Measurements from ENCODE around the gene CDKN1C. TPM values are rescaled to one million over a fixed set of nuclear protein-coding genes. Genes with fewer than 3 reads are reported as not detected.

CDKN1C gene
- polyA plus RNA-seq, 1 experiment = 2.1 TPM

GRCh38 chr11:2893935-2894334 lies 8.4 kb upstream of the CDKN1C start:
- H3K4me3 ChIP-seq (ENCODE audit: low read depth, low read length) = no peak overlapping the region
- no peaks in the 10 kb centered on the region for H3K27me3 ChIP-seq (ENCODE audit: control insufficient read depth, insufficient read depth, low read length)
- DNase-seq (ENCODE audit: low read depth) = no peak
- POLR2A ChIA-PET = no interaction called here
- CTCF ChIA-PET = interaction anchor here (0.8 to 20.3 kb wide), 3 partner anchors 11 to 361 kb away, joined by 3 to 772 read pairs (median 4); no protein-coding TSS in a partner anchor
- TF ChIP-seq CTCF (IDR thresholded peaks at IDR 0.05; ENCODE audit: insufficient read depth, low read depth, low read length) = no peak
- H3K36me3 ChIP-seq (ENCODE audit: control insufficient read depth, insufficient read depth, low read length) = no peaks in the 10 kb centered on the region

- H3K36me3 ChIP-seq (ENCODE audit: control insufficient read depth, insufficient read depth, low read length) = no peaks in the 10 kb centered on the region
- peak overlapping the region; percentile 44 for H3K4me3 ChIP-seq (ENCODE audit: low read depth, low read length)
- TF ChIP-seq CTCF (IDR thresholded peaks at IDR 0.05; ENCODE audit: insufficient read depth, low read depth, low read length) = peak; percentile 28; the same call in 1 of the 2 replicates
- H3K27me3 ChIP-seq (ENCODE audit: control insufficient read depth, insufficient read depth, low read length) = no peaks in the 10 kb centered on the region
- no peak for DNase-seq (ENCODE audit: low read depth)
- ChIA-PET CTCF (interaction anchor here (0.6 to 20.3 kb wide), 11 partner anchors 10 to 690 kb away, joined by 3 to 772 read pairs (median 6); partner anchors contain the start of gene PHLDA2), POLR2A (no interaction called here)
Measured at GRCh38 chr11:2892967-2893528, 7.5 kb upstream of the CDKN1C start.

- ChIA-PET POLR2A (no interaction called here), CTCF (interaction anchor here (0.6 to 20.3 kb wide), 20 partner anchors 8 to 722 kb away, joined by 3 to 772 read pairs (median 3); partner anchors contain the start of gene PHLDA2)
- Histone ChIP-seq H3K36me3 (ENCODE audit: control insufficient read depth, insufficient read depth, low read length) (no peaks in the 10 kb centered on the region), H3K4me3 (ENCODE audit: low read depth, low read length) (peak overlapping the region; percentile 44), H3K27me3 (ENCODE audit: control insufficient read depth, insufficient read depth, low read length) (no peaks in the 10 kb centered on the region)
- DNase-seq (ENCODE audit: low read depth) = no peak
- peak; percentile 96 for TF ChIP-seq CTCF (IDR thresholded peaks at IDR 0.05; ENCODE audit: insufficient read depth, low read depth, low read length)
Measured at GRCh38 chr11:2892215-2892966, 6.8 kb upstream of the CDKN1C start.

GRCh38 chr11:2891326-2892214 lies 6.0 kb upstream of the CDKN1C start:
- no peak for TF ChIP-seq CTCF (IDR thresholded peaks at IDR 0.05; ENCODE audit: insufficient read depth, low read depth, low read length)
- DNase-seq (ENCODE audit: low read depth) = no peak
- ChIA-PET POLR2A (no interaction called here), CTCF (interaction anchor here (0.6 to 20.3 kb wide), 19 partner anchors 9 to 721 kb away, joined by 3 to 772 read pairs (median 3); partner anchors contain the start of gene PHLDA2)
- H3K36me3 ChIP-seq (ENCODE audit: control insufficient read depth, insufficient read depth, low read length) = no peaks in the 10 kb centered on the region
- peak overlapping the region; percentile 44 for H3K4me3 ChIP-seq (ENCODE audit: low read depth, low read length)
- H3K27me3 ChIP-seq (ENCODE audit: control insufficient read depth, insufficient read depth, low read length) = no peaks in the 10 kb centered on the region
